Brain microvascular endothelial cell (primary cell): ENCODE results near the gene IL20.

Experiments used
- DNase-seq: peaks from one replicate; pipeline ENCODE4 v3.0.0-alpha.2; 2020
- H3K27ac ChIP-seq: fragments of 250-450 bp; sonication (Bioruptor Pico); 2 replicates; pipeline ENCODE4 v1.5.1; 2020; ENCODE audit warnings: mild to moderate bottlenecking, moderate library complexity
- H3K27me3 ChIP-seq: fragments of 250-450 bp; sonication (Bioruptor Pico); replicated peaks from 2 replicates; pipeline ENCODE4 v1.5.1; 2020; ENCODE audit warnings: mild to moderate bottlenecking
- H3K36me3 ChIP-seq: fragments of 250-450 bp; sonication (Bioruptor Pico); replicated peaks from 2 replicates; pipeline ENCODE4 v1.5.1; 2020; ENCODE audit warnings: mild to moderate bottlenecking
- H3K4me3 ChIP-seq: 2 replicates; pipeline ENCODE4 v1.5.1; 2011; ENCODE audit warnings: low read depth, mild to moderate bottlenecking, control low read depth, low read length, moderate library complexity
- in situ Hi-C: cut with HindIII; loops from 2 replicates; pipeline ENCODE4 v1.10.0; 2017; ENCODE audit warnings: low sequenced_read_pairs, low pct_ligation_motif_present
- TF ChIP-seq, protein P1 (sequence below): IDR thresholded peaks from 2 replicates; pipeline ENCODE4 v1.5.1; 2011; ENCODE audit warnings: low read depth, mild to moderate bottlenecking, moderate library complexity, low read length, control low read depth, inconsistent platforms; ENCODE audit errors: missing control alignments

IL20 gene

DNA sequence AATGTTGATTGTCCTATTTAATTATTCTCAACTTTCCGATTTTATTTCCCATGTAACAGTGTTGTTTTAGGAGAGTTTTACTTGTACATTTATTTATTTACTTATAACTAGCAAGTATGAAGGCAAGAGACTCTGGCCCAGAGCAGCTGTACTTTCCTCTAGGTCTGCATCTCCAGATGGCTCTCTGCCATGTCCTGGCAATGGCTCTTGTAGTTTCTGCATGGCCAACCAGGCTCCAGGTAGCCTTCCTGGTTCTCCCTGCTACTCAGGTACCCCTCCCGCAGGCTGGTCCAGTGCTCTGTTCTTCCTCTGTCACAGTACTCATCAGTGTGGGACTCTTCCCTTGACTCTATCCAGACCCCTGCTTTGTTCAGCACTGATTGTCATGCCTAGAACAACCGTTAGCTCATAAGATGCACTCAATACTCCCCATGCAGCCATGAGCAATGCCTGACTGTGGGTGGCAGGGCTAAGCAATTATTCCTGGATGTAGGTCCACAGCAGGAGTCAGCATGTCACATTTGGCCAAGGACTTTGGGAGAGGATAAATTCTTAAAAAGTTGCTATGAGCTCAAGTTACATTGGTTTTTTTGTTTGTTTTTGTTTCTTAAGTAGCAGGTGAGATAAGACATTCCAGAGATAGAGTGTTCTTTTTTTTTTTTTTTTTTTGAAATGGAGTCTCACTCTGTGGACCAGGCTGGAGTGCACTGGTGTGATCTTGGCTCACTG, 10.9 kb upstream of the IL20 start:
- Histone ChIP-seq H3K36me3 (no peaks in the 10 kb centered on the region), H3K4me3 (no peak overlapping the region), H3K27me3 (peaks cover 13% of the 10 kb centered on the region), H3K27ac (no peak overlapping the region)
- DNase-seq = no peak
- TF ChIP-seq, protein P1, sequence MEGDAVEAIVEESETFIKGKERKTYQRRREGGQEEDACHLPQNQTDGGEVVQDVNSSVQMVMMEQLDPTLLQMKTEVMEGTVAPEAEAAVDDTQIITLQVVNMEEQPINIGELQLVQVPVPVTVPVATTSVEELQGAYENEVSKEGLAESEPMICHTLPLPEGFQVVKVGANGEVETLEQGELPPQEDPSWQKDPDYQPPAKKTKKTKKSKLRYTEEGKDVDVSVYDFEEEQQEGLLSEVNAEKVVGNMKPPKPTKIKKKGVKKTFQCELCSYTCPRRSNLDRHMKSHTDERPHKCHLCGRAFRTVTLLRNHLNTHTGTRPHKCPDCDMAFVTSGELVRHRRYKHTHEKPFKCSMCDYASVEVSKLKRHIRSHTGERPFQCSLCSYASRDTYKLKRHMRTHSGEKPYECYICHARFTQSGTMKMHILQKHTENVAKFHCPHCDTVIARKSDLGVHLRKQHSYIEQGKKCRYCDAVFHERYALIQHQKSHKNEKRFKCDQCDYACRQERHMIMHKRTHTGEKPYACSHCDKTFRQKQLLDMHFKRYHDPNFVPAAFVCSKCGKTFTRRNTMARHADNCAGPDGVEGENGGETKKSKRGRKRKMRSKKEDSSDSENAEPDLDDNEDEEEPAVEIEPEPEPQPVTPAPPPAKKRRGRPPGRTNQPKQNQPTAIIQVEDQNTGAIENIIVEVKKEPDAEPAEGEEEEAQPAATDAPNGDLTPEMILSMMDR = no peak
- in situ Hi-C loops = no loop called here

DNA sequence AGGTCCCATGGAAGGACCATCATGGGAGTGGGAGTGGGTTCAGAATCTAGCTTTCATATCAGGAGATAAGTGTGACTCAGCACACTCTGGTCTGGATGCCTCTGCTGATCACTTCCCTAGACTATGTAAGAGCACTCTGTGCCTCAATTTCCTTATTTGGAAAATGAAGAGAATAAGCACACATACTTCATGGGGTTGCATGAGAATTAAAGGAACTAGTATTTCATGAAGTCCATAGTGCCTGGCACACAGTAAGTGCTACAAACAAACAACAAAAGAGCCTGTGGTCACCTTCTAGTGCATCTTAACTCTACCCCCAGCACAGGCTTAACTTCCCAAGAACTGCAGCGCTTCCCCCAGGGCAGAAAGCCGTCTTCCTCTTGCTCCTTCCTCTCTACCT, 9.6 kb upstream of the IL20 start:
- no peak overlapping the region for H3K27ac ChIP-seq
- peaks cover 6% of the 10 kb centered on the region for H3K27me3 ChIP-seq
- in situ Hi-C loops = no loop called here
- no peak for DNase-seq
- no peak overlapping the region for H3K4me3 ChIP-seq
- TF ChIP-seq, protein P1 = no peak
- H3K36me3 ChIP-seq = no peaks in the 10 kb centered on the region

DNA sequence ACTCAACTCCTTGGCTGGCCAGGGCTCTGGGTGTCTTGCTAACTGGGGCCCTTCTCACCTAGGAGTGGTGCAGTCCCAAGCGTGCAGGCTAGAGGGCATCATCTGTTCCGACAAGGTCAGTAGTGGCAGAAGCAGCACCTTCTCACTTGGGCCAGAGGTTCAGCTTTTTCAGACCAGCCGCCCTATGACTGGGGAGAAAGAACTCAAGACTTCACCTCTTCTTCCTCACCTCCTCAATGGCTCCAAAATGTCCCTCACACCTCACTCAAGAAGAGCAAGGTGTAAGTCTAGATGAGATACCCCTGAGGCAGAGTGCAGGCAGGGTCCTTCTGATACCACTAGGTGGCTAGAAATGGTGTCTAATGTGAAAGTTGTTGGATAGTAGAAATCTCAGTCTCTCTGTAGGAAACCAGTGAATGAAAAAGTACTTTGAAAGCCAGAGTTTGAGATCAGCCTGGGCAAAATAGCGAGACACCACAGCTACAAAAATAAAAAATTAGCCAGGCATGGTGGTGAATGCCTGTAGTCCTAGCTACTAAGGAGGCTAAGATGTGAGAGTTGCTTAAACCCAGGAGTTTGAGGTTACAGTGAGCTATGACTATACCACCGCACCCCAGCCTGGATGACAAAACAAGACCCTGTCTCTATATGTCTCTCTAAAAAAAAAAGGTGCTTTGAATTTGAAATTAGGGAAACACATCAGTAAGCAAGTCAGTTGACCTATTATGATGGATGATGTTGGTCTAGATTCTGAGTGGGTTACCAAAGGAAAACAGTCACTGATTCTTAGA, 8.6 kb upstream of the IL20 start:
- H3K27ac ChIP-seq = no peak overlapping the region
- TF ChIP-seq, protein P1 = peak; percentile 57
- in situ Hi-C loops = no loop called here
- peaks cover 8% of the 10 kb centered on the region for H3K27me3 ChIP-seq
- no peak for DNase-seq
- no peak overlapping the region for H3K4me3 ChIP-seq
- H3K36me3 ChIP-seq = no peaks in the 10 kb centered on the region

GRCh38 chr1:206859082-206859521, 6.3 kb upstream of the IL20 start:
- H3K4me3 ChIP-seq = no peak overlapping the region
- peaks cover 8% of the 10 kb centered on the region for H3K27me3 ChIP-seq
- DNase-seq = no peak
- in situ Hi-C loops = no loop called here
- no peak overlapping the region for H3K27ac ChIP-seq
- no peaks in the 10 kb centered on the region for H3K36me3 ChIP-seq
- TF ChIP-seq, protein P1 = no peak

DNA sequence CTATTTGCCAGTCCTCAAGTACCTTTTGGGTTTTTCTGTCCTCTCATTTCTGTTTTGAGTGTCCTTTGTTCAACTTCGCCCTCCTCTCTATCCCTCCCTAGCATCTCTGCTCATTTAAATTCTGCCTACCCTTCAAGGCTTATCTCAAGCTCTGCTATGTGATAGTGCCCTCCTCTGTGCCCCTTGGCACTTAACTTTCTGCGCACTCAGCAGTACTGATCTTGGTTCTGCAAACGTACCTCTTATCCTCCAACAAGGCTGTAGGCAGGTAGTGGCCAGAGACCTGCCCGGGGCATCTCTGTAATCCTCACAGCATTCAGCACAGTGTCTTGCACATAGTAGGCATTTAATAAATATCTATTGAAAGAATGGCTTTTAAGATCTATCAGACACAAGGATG, 5.3 kb upstream of the IL20 start:
- Histone ChIP-seq H3K36me3 (no peaks in the 10 kb centered on the region), H3K4me3 (no peak overlapping the region), H3K27ac (no peak overlapping the region), H3K27me3 (peaks cover 8% of the 10 kb centered on the region)
- TF ChIP-seq, protein P1 = no peak
- in situ Hi-C loops = no loop called here
- DNase-seq = no peak
